Adrenal gland (tissue), 5 donors: Measurements from ENCODE around the gene CDC37L1.

Experiments used
- CTCF ChIP-seq, 6 experiments: fragments of 450-650 bp in 4 of 6; fragments of 200-600 bp in 2 of 6; sonication (generic) in 1 of 6; IDR thresholded peaks; 1 replicate in 5 of 6; 2 replicates in 1 of 6; pipeline versions ENCODE4 v1.5.1 to v1.8.0; 2016 to 2021; ENCODE audit warnings: antibody characterized with exemption in 6 of 6, mild to moderate bottlenecking in 2 of 6, moderate library complexity in 1 of 6
- POLR2A ChIP-seq, 2 donors: fragments of 450-650 bp; IDR thresholded peaks; one replicate each; pipeline ENCODE4 v1.6.1; 2017; ENCODE audit warnings: antibody characterized with exemption in 2 of 2, mild to moderate bottlenecking in 2 of 2, moderate library complexity in 1 of 2
- donor health status: DM: no; HTN: no; CAD: no.

- no peak for TF ChIP-seq POLR2A (IDR thresholded peaks at IDR 0.05)
- no peak for TF ChIP-seq CTCF (IDR thresholded peaks at IDR 0.05)
Observed at GRCh38 chr9:4670591-4670990, 8.8 kb upstream of the CDC37L1 start.
